Testis (tissue), 2 donors: ENCODE data around the gene TESMIN.

ENCODE experiments used
- CTCF ChIP-seq, 3 experiments: fragments of 450-650 bp in 2 of 3; fragments of 200-600 bp in 1 of 3; sonication (generic) in 1 of 3; IDR thresholded peaks; one replicate each; pipeline ENCODE4 v1.5.1; 2016 to 2019; ENCODE audit warnings: antibody characterized with exemption in 3 of 3, mild to moderate bottlenecking in 2 of 3, moderate library complexity in 1 of 3
- POLR2A ChIP-seq: fragments of 450-650 bp; IDR thresholded peaks from one replicate; pipeline ENCODE4 v1.6.1; 2017; ENCODE audit warnings: antibody characterized with exemption, mild to moderate bottlenecking, moderate library complexity

DNA sequence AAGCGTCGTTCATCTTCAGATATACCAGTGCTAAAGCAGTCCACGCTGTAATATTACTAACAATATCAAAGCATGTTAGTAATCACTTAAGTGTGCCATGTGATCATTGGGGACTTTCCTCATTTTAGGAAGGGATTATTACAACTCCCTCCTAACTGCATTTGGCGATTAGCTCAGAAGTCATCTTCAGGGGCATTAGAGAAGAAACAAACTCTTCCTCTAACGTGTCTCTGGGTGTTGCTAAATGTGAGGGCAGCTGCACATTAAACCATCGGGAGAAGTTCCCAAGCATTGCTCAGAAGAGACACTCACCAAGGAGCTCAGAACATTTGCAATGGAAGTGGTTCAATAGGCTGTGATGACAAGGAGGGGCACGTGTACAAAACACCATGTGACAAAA is 17.2 kb downstream of the TESMIN start:
- no peak for TF ChIP-seq CTCF (IDR thresholded peaks at IDR 0.05)
- no peak for TF ChIP-seq POLR2A
